Esophagus squamous epithelium (tissue), 4 donors: ENCODE data around the gene PPARA.

Source experiments
- POLR2A ChIP-seq, 4 donors: fragments of 450-650 bp; IDR thresholded peaks; one replicate each; pipeline ENCODE4 v1.6.1; 2017; ENCODE audit warnings: antibody characterized with exemption in 4 of 4, mild to moderate bottlenecking in 4 of 4, moderate library complexity in 3 of 4
- TF ChIP-seq, protein P1 (sequence below), 6 experiments: fragments of 450-650 bp in 4 of 6; fragments of 200-600 bp in 2 of 6; sonication (generic) in 2 of 6; IDR thresholded peaks; one replicate each; pipeline ENCODE4 v1.5.1; 2016 to 2019; ENCODE audit warnings: antibody characterized with exemption in 6 of 6, mild to moderate bottlenecking in 4 of 6, moderate library complexity in 4 of 6

DNA sequence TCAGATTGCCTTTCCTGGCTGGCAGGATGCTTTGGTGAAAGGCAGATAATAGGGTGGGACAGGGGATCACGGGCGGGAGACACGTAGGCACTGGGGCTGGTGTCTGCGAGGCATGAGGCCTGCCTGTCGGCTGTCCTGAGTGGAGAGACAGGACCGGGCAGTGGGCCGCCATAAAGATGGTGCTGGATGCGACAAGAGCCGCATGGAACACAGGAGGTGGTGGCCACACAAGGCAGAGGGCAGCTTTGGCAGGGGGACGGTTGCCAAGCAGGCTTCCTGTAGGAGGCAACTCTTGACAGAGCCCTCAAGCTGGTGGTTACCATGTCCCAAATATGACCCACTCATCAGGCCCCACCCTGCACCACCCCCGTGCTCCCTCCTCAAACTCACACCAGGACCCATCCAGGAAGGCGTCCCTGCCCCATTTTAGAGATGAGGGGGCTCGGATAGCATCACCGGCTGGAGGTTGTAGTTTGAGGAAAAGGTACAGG lies 4.9 kb upstream of the PPARA start:
- TF ChIP-seq, protein P1, sequence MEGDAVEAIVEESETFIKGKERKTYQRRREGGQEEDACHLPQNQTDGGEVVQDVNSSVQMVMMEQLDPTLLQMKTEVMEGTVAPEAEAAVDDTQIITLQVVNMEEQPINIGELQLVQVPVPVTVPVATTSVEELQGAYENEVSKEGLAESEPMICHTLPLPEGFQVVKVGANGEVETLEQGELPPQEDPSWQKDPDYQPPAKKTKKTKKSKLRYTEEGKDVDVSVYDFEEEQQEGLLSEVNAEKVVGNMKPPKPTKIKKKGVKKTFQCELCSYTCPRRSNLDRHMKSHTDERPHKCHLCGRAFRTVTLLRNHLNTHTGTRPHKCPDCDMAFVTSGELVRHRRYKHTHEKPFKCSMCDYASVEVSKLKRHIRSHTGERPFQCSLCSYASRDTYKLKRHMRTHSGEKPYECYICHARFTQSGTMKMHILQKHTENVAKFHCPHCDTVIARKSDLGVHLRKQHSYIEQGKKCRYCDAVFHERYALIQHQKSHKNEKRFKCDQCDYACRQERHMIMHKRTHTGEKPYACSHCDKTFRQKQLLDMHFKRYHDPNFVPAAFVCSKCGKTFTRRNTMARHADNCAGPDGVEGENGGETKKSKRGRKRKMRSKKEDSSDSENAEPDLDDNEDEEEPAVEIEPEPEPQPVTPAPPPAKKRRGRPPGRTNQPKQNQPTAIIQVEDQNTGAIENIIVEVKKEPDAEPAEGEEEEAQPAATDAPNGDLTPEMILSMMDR (IDR thresholded peaks at IDR 0.05), result no peak
- TF ChIP-seq POLR2A (IDR thresholded peaks at IDR 0.05), result no peak
